K562 (cell line): ENCODE measurements around the gene CLCN1. TPM values are rescaled to one million over a fixed set of nuclear protein-coding genes. Genes with fewer than 3 reads are reported as not detected.

ENCODE experiments used
- ETV5 ChIP-seq: sonication (generic); formaldehyde crosslinking; IDR thresholded peaks from 2 replicates; pipeline ENCODE4 v1.4.0; 2020; ENCODE audit warnings: low read depth, mild to moderate bottlenecking, missing genetic modification reagents
- HIVEP1 ChIP-seq: fragments of 250-450 bp; sonication (Bioruptor Pico); IDR thresholded peaks from 2 replicates; pipeline ENCODE4 v1.4.0; 2020; ENCODE audit warnings: mild to moderate bottlenecking
- HNRNPUL1 ChIP-seq: fragments of 200-400 bp; formaldehyde crosslinking; IDR thresholded peaks from 2 replicates; pipeline ENCODE4 v1.6.1; 2017; ENCODE audit warnings: low read length
- KDM2B ChIP-seq: fragments of 250-450 bp; sonication (Bioruptor Pico); IDR thresholded peaks from 2 replicates; pipeline ENCODE4 v1.8.0; 2021; ENCODE audit warnings: mild to moderate bottlenecking, moderate library complexity
- KDM5B ChIP-seq: fragments of 200-600 bp; sonication (generic); IDR thresholded peaks from 2 replicates; pipeline ENCODE4 v1.6.1; 2012; ENCODE audit warnings: low read depth, mild to moderate bottlenecking, moderate library complexity, low read length, control low read depth, inconsistent platforms; ENCODE audit not compliant: insufficient replicate concordance
- KHSRP ChIP-seq: fragments of 450-650 bp; IDR thresholded peaks from 2 replicates; pipeline ENCODE4 v1.6.1; 2017
- NCOR1 ChIP-seq: fragments of 450-650 bp; IDR thresholded peaks from 2 replicates; pipeline ENCODE4 v1.6.1; 2016; ENCODE audit warnings: mild to moderate bottlenecking, moderate library complexity
- POLR2G ChIP-seq: fragments of 200-400 bp; formaldehyde crosslinking; IDR thresholded peaks from 2 replicates; pipeline ENCODE4 v1.6.1; 2017; ENCODE audit warnings: low read depth, mild to moderate bottlenecking, antibody characterized with exemption, low read length, moderate library complexity
- STAT5B ChIP-seq: fragments of 250-450 bp; sonication (Bioruptor Pico); IDR thresholded peaks from 2 replicates; pipeline ENCODE4 v1.8.0; 2021; ENCODE audit warnings: mild to moderate bottlenecking, inconsistent platforms
- TEAD1 ChIP-seq, 2 experiments: fragments of 450-650 bp in 1 of 2; sonication (generic) in 1 of 2; formaldehyde crosslinking; IDR thresholded peaks; 2 replicates each; pipeline versions ENCODE4 v1.4.0 to v1.8.0; 2020 to 2022; ENCODE audit warnings: mild to moderate bottlenecking in 2 of 2, missing genetic modification reagents in 1 of 2
- ZNF408 ChIP-seq: fragments of 250-450 bp; sonication (Bioruptor Pico); IDR thresholded peaks from 2 replicates; pipeline ENCODE4 v1.4.0; 2020; ENCODE audit warnings: low read depth, mild to moderate bottlenecking, moderate library complexity
- ZNF695 ChIP-seq: fragments of 450-650 bp; formaldehyde crosslinking; IDR thresholded peaks from 2 replicates; pipeline ENCODE4 v1.4.0; 2020; ENCODE audit warnings: mild to moderate bottlenecking, moderate library complexity
- ZZZ3 ChIP-seq: fragments of 450-650 bp; IDR thresholded peaks from 2 replicates; pipeline ENCODE4 v1.6.1; 2016; ENCODE audit warnings: antibody characterized with exemption, mild to moderate bottlenecking, moderate library complexity
- polyA plus RNA-seq, 8 experiments: library from polyadenylated mRNA; depleted of rRNA in 4 of 8; stranded (reverse) in 5 of 8; unstranded in 3 of 8; fragments of >200 nt; fragmentation: Nextera tagmentation in 2 of 8; fragmentation: Illumina TruSeq in 1 of 8; extraction: Ambion mirVana in 2 of 8; extraction: Trizol in 1 of 8; gene quantifications; 2 replicates each; pipeline versions ENCODE4 v1.2.1 to v1.2.3, GENCODE V29; 2011 to 2014; ENCODE audit warnings: inconsistent platforms in 1 of 8, missing spikeins in 1 of 8
- total RNA-seq, 7 experiments: library from RNA; depleted of rRNA in 6 of 7; stranded (reverse); fragments of >200 nt in 6 of 7; fragmentation: Illumina TruSeq in 2 of 7; extraction: Trizol in 2 of 7; gene quantifications; 2 replicates each; pipeline versions ENCODE4 v1.2.1 to v1.2.3, GENCODE V29; 2011 to 2021; ENCODE audit warnings: low replicate concordance in 1 of 7
- TF ChIP-seq, protein P1 (sequence below): sonication (generic); formaldehyde crosslinking; IDR thresholded peaks from 2 replicates; pipeline ENCODE4 v1.5.0; 2020; ENCODE audit warnings: missing genetic modification reagents
- TF ChIP-seq, protein P2 (sequence below), 2 experiments: IDR thresholded peaks; 2 replicates each; pipeline ENCODE4 v1.6.1; 2012; ENCODE audit warnings: improper control_type of control experiment in 2 of 2, low read depth in 2 of 2, low read length in 2 of 2, borderline replicate concordance in 1 of 2
- TF ChIP-seq, protein P3 (sequence below): sonication (generic); formaldehyde crosslinking; IDR thresholded peaks from 2 replicates; pipeline ENCODE4 v1.8.1; 2023; ENCODE audit warnings: mild to moderate bottlenecking, missing genetic modification reagents
- TF ChIP-seq, protein P4 (sequence below): fragments of 450-650 bp; IDR thresholded peaks from 2 replicates; pipeline ENCODE4 v1.6.1; 2016; ENCODE audit warnings: antibody characterized with exemption
- TF ChIP-seq, protein P5 (sequence below), 2 experiments: fragments of 250-450 bp in 1 of 2; fragments of 450-650 bp in 1 of 2; sonication (Bioruptor Pico) in 1 of 2; IDR thresholded peaks; 2 replicates each; pipeline versions ENCODE4 v1.6.1 to v1.8.0; 2016 to 2021; ENCODE audit warnings: mild to moderate bottlenecking in 2 of 2, moderate library complexity in 2 of 2, missing compliant biosample characterization in 1 of 2, missing genetic modification characterization in 1 of 2
- TF ChIP-seq, protein P6 (sequence below): fragments of 250-450 bp; sonication (Bioruptor Pico); IDR thresholded peaks from 2 replicates; pipeline ENCODE4 v1.5.0; 2020; ENCODE audit warnings: mild to moderate bottlenecking

Gene CLCN1
- total and polyA plus RNA-seq, 9 of the 15 experiments (the other 6 are each of a cell fraction or from before 2014, with no cell fraction given), result 0.01 to 0.11 (median 0.04) TPM; not detected in 4

DNA sequence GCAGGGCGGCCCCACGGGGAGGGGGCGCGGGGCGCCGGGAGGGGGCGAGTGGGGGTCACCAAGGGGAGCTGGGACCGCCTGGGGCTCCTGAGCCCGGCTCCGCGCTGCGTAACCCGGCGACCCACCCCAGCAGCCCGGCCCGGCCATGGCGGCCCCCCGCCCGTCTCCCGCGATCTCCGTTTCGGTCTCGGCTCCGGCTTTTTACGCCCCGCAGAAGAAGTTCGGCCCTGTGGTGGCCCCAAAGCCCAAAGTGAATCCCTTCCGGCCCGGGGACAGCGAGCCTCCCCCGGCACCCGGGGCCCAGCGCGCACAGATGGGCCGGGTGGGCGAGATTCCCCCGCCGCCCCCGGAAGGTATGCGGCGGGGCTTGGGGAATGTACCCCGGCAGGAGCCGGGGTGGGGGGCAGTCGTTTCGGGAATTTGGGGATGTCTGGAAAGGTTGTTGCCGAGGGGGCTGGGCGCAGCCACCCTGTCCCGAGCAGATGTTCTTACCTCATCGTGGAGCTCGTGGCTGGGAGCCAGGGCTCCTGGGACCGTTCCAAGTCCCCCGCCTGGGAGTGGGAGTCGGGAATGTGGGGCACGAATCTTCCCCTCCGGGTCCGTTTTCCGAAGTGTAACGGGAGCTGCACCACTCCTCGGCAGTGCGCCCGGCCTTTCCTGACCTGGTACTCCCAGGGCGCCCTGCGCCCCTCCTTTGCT, 65.7 kb downstream of the CLCN1 start (continued):
- TF ChIP-seq, protein P1, sequence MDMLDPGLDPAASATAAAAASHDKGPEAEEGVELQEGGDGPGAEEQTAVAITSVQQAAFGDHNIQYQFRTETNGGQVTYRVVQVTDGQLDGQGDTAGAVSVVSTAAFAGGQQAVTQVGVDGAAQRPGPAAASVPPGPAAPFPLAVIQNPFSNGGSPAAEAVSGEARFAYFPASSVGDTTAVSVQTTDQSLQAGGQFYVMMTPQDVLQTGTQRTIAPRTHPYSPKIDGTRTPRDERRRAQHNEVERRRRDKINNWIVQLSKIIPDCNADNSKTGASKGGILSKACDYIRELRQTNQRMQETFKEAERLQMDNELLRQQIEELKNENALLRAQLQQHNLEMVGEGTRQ (CRISPR knock-in tag), result no peak
- TF ChIP-seq ZNF695 (CRISPR knock-in tag) (no peak), KDM2B (peak; percentile 68; the same call in 1 of the 2 replicates), KDM5B (no peak), HIVEP1 (CRISPR knock-in tag) (0 out of 2 replicates have a peak, but pooled peaks have one; percentile 59), KHSRP (no peak), STAT5B (CRISPR knock-in tag) (no peak), HNRNPUL1 (no peak), NCOR1 (no peak), ZZZ3 (no peak), ETV5 (peak; percentile 17; the same call in 1 of the 2 replicates), ZNF408 (no peak), TEAD1 (CRISPR knock-in tag; IDR thresholded peaks at IDR 0.05) (peak; percentile 13 to 68; a peak in 1 of 4 replicates), POLR2G (peak; percentile 79)
- TF ChIP-seq, protein P2, sequence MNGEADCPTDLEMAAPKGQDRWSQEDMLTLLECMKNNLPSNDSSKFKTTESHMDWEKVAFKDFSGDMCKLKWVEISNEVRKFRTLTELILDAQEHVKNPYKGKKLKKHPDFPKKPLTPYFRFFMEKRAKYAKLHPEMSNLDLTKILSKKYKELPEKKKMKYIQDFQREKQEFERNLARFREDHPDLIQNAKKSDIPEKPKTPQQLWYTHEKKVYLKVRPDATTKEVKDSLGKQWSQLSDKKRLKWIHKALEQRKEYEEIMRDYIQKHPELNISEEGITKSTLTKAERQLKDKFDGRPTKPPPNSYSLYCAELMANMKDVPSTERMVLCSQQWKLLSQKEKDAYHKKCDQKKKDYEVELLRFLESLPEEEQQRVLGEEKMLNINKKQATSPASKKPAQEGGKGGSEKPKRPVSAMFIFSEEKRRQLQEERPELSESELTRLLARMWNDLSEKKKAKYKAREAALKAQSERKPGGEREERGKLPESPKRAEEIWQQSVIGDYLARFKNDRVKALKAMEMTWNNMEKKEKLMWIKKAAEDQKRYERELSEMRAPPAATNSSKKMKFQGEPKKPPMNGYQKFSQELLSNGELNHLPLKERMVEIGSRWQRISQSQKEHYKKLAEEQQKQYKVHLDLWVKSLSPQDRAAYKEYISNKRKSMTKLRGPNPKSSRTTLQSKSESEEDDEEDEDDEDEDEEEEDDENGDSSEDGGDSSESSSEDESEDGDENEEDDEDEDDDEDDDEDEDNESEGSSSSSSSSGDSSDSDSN (IDR thresholded peaks at IDR 0.05; ENCODE audit: borderline replicate concordance in 1 of 2, low read depth in 2 of 2, low read length in 2 of 2), result peak in 1 of 2 experiments; percentile 6; a peak in 1 of 4 replicates
- TF ChIP-seq, protein P3, sequence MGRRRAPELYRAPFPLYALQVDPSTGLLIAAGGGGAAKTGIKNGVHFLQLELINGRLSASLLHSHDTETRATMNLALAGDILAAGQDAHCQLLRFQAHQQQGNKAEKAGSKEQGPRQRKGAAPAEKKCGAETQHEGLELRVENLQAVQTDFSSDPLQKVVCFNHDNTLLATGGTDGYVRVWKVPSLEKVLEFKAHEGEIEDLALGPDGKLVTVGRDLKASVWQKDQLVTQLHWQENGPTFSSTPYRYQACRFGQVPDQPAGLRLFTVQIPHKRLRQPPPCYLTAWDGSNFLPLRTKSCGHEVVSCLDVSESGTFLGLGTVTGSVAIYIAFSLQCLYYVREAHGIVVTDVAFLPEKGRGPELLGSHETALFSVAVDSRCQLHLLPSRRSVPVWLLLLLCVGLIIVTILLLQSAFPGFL (CRISPR knock-in tag), result no peak
- TF ChIP-seq, protein P4, sequence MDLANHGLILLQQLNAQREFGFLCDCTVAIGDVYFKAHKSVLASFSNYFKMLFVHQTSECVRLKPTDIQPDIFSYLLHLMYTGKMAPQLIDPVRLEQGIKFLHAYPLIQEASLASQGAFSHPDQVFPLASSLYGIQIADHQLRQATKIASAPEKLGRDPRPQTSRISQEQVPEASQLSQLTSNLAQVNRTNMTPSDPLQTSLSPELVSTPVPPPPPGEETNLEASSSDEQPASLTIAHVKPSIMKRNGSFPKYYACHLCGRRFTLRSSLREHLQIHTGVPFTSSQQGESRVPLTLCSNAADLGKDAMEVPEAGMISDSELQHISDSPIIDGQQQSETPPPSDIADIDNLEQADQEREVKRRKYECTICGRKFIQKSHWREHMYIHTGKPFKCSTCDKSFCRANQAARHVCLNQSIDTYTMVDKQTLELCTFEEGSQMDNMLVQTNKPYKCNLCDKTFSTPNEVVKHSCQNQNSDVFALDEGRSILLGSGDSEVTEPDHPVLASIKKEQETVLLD, result 0 out of 2 replicates have a peak, but pooled peaks have one; percentile 29
- TF ChIP-seq, protein P5, sequence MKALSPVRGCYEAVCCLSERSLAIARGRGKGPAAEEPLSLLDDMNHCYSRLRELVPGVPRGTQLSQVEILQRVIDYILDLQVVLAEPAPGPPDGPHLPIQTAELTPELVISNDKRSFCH (CRISPR knock-in tag; IDR thresholded peaks at IDR 0.05), result no peak
- TF ChIP-seq, protein P5 (tag; IDR thresholded peaks at IDR 0.05), result peak; percentile 54; the same call in 1 of the 2 replicates
- TF ChIP-seq, protein P6, sequence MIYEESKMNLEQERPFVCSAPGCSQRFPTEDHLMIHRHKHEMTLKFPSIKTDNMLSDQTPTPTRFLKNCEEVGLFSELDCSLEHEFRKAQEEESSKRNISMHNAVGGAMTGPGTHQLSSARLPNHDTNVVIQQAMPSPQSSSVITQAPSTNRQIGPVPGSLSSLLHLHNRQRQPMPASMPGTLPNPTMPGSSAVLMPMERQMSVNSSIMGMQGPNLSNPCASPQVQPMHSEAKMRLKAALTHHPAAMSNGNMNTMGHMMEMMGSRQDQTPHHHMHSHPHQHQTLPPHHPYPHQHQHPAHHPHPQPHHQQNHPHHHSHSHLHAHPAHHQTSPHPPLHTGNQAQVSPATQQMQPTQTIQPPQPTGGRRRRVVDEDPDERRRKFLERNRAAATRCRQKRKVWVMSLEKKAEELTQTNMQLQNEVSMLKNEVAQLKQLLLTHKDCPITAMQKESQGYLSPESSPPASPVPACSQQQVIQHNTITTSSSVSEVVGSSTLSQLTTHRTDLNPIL (CRISPR knock-in tag), result no peak
